ENCODE data around the gene IQCN.

Gene IQCN

GRCh38 chr19:18274781-18275356 is 617 bp upstream of the IQCN start:
- DNase-seq (ENCODE audit: low spot score) = no peak
- TF ChIP-seq, protein P1, sequence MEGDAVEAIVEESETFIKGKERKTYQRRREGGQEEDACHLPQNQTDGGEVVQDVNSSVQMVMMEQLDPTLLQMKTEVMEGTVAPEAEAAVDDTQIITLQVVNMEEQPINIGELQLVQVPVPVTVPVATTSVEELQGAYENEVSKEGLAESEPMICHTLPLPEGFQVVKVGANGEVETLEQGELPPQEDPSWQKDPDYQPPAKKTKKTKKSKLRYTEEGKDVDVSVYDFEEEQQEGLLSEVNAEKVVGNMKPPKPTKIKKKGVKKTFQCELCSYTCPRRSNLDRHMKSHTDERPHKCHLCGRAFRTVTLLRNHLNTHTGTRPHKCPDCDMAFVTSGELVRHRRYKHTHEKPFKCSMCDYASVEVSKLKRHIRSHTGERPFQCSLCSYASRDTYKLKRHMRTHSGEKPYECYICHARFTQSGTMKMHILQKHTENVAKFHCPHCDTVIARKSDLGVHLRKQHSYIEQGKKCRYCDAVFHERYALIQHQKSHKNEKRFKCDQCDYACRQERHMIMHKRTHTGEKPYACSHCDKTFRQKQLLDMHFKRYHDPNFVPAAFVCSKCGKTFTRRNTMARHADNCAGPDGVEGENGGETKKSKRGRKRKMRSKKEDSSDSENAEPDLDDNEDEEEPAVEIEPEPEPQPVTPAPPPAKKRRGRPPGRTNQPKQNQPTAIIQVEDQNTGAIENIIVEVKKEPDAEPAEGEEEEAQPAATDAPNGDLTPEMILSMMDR (IDR thresholded peaks at IDR 0.05; ENCODE audit: extremely low read depth, insufficient read depth, missing control alignments) = no peak
- in situ Hi-C loops (cut with MboI; ENCODE audit: low pct_unique_long_range_greater_than_20kb, low sequenced_read_pairs, unreplicated experiment) = loop anchor here (5.0 kb wide), 1 partner anchor 47 kb away; the partner anchor contains the start of gene LSM4

DNA sequence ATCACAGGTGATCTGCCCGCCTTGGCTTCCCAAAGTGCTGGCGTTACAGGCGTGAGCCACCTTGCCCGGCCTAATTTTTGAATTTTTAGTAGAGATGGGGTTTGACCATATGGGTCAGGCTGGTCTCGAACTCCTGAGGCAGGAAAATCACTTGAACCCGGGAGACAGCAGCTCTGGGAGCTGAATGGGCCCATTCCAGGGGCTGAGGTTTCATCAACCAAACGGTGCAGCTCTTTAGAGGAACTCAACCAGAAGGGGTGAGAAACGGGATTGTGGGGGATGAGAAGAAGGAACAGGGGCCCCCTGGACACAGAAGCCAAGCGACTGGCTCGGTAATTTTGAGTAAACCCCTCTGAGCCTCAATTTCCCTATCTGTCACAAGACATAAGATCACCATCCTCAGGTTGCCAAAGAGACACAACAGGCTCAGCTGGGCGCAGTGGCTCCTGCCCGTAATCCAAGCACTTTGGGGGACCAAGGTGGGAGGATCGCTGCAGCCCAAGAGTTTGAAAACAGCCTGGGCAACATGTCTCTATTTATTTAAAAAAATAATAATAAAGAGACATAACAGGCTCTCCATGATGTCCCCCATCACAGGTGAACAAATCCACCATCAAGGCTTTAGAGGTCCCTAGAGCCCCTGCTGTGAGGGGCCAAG is 562 bp downstream of the IQCN start:
- TF ChIP-seq, protein P1 (IDR thresholded peaks at IDR 0.05; ENCODE audit: extremely low read depth, insufficient read depth, missing control alignments) = no peak
- no peak for DNase-seq (ENCODE audit: low spot score)
- in situ Hi-C loops (cut with MboI; ENCODE audit: low pct_unique_long_range_greater_than_20kb, low sequenced_read_pairs, unreplicated experiment) = no loop called here

DNA sequence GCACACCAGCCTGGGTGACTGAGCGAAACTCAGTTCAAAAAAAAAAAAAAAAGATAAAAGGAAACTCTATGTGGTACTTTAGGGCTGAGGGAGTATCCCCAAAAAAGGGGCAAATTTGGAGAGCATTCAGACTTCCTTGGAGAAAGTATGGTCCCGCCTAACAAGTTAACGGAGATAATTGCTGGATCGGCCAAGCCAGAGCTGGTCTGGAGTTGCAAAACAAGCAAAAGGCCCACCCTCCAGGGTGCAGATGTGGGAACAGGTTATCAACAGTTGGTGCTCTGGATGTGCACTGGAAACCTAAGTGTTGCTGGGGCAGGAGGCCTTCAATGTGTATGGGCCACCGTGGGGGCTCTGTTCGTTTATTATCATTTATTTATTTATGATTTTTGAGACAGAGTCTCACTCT is 2.8 kb downstream of the IQCN start:
- TF ChIP-seq, protein P1 (IDR thresholded peaks at IDR 0.05; ENCODE audit: extremely low read depth, insufficient read depth, missing control alignments) = no peak
- DNase-seq (ENCODE audit: low spot score) = no peak
- in situ Hi-C loops (cut with MboI; ENCODE audit: low pct_unique_long_range_greater_than_20kb, low sequenced_read_pairs, unreplicated experiment) = no loop called here

DNA sequence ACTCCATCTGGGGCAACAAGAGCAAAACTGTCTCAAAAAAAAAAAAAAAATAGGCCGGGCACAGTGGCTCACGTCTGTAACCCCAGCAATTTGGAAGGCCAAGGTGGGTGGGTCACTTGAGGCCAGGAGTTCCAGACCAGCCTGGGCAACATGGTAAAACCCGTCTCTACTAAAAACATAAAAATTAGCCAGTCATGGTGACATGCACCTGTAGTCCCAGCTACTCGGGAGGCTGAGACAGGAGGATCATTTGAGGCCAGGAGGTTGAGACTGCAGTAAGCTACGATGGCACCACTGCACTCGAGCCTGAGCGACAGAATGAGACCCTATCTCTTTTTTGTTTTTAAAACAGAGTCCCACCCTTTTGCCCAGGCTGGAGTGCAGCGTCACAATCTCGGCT is 3.9 kb downstream of the IQCN start:
- TF ChIP-seq, protein P1 (IDR thresholded peaks at IDR 0.05; ENCODE audit: extremely low read depth, insufficient read depth, missing control alignments) = no peak
- in situ Hi-C loops (cut with MboI; ENCODE audit: low pct_unique_long_range_greater_than_20kb, low sequenced_read_pairs, unreplicated experiment) = no loop called here
- DNase-seq (ENCODE audit: low spot score) = no peak

GRCh38 chr19:18269070-18269723 is 5.1 kb downstream of the IQCN start:
- in situ Hi-C loops (cut with MboI; ENCODE audit: low pct_unique_long_range_greater_than_20kb, low sequenced_read_pairs, unreplicated experiment) = no loop called here
- TF ChIP-seq, protein P1 (IDR thresholded peaks at IDR 0.05; ENCODE audit: extremely low read depth, insufficient read depth, missing control alignments) = no peak

GRCh38 chr19:18266771-18267686 is 7.2 kb downstream of the IQCN start:
- in situ Hi-C loops (cut with MboI; ENCODE audit: low pct_unique_long_range_greater_than_20kb, low sequenced_read_pairs, unreplicated experiment) = no loop called here
- TF ChIP-seq, protein P1 (IDR thresholded peaks at IDR 0.05; ENCODE audit: extremely low read depth, insufficient read depth, missing control alignments) = no peak

More at GRCh38 chr19:18269070-18269723, 5.1 kb downstream of the IQCN start:
- DNase-seq (ENCODE audit: low spot score) = no peak

More at GRCh38 chr19:18266771-18267686, 7.2 kb downstream of the IQCN start:
- no peak for DNase-seq (ENCODE audit: low spot score)

All from GM13977 (cell line).